ENCODE measurements around the gene FZD10.

The FZD10 gene

DNA sequence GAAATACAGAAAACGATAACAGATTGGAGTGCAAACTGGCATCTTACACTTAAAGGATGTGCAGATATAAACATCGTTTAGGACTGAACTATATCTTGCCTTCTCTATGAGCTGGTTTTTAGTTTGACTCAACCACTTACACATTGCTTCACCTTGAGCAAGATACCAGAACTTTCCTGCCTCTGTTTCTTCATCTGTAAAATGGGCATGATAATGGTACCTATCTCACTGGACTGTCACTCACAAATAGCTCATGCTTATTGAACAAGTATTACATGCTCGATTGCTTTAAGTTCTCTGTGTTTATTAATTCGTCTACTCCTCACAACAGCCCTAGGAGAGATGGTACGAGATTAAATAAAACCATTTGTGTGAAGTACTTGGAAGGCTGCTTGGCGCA, 7.7 kb downstream of the FZD10 start:
- H2AFZ ChIP-seq (ENCODE audit: low read depth), result no peak overlapping the region
- TF ChIP-seq, protein P1, sequence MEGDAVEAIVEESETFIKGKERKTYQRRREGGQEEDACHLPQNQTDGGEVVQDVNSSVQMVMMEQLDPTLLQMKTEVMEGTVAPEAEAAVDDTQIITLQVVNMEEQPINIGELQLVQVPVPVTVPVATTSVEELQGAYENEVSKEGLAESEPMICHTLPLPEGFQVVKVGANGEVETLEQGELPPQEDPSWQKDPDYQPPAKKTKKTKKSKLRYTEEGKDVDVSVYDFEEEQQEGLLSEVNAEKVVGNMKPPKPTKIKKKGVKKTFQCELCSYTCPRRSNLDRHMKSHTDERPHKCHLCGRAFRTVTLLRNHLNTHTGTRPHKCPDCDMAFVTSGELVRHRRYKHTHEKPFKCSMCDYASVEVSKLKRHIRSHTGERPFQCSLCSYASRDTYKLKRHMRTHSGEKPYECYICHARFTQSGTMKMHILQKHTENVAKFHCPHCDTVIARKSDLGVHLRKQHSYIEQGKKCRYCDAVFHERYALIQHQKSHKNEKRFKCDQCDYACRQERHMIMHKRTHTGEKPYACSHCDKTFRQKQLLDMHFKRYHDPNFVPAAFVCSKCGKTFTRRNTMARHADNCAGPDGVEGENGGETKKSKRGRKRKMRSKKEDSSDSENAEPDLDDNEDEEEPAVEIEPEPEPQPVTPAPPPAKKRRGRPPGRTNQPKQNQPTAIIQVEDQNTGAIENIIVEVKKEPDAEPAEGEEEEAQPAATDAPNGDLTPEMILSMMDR (conservative IDR thresholded peaks at IDR 0.05; ENCODE audit: low read depth, low read length), result no peak
- no peaks in the 10 kb centered on the region for H4K20me1 ChIP-seq (ENCODE audit: insufficient read depth)

DNA sequence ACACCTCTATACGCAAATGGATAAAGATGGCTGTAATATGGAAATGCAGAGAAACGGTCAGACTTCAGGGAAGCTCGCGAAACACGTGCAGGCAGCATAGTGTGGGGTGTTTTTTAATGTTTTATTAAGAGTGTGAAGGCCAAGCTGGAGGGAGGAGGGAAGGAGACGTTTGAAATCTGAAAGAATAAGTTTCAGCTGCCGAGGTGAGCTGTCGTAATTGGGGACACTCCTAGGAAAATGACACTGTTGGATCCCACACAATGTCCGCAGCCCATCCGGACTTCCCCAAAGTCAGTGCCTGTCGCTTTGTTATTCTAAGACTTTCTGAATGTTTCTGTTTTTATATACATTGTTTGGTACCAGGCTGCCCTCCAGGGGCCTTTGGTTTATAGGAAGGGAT, 8.3 kb downstream of the FZD10 start:
- H3K27ac ChIP-seq, result no peak overlapping the region
- no peaks in the 10 kb centered on the region for H3K27me3 ChIP-seq (ENCODE audit: insufficient read depth, low read depth)
- no peak overlapping the region for H3K4me3 ChIP-seq (IDR thresholded peaks at IDR 0.05; ENCODE audit: insufficient read depth, low read depth, low read length)
- no peaks in the 10 kb centered on the region for H3K36me3 ChIP-seq (ENCODE audit: insufficient read depth)
- no peaks in the 10 kb centered on the region for H3K4me1 ChIP-seq (ENCODE audit: low read depth, poor library complexity, severe bottlenecking)
- TF ChIP-seq, protein P1 (conservative IDR thresholded peaks at IDR 0.05; ENCODE audit: low read depth, low read length), result no peak
- no peaks in the 10 kb centered on the region for H4K20me1 ChIP-seq (ENCODE audit: insufficient read depth)
- H3K9ac ChIP-seq, result no peak overlapping the region
- no peaks in the 10 kb centered on the region for H3K79me2 ChIP-seq (ENCODE audit: insufficient read depth, low read depth)
- no peak overlapping the region for H2AFZ ChIP-seq (ENCODE audit: low read depth)
- no peak overlapping the region for H3K4me2 ChIP-seq

More for the DNA sequence above, 7.7 kb downstream of the FZD10 start:
- H3K4me3 ChIP-seq (IDR thresholded peaks at IDR 0.05; ENCODE audit: insufficient read depth, low read depth, low read length), result no peak overlapping the region
- no peak overlapping the region for H3K27ac ChIP-seq
- no peaks in the 10 kb centered on the region for H3K79me2 ChIP-seq (ENCODE audit: insufficient read depth, low read depth)
- no peak overlapping the region for H3K9ac ChIP-seq
- no peaks in the 10 kb centered on the region for H3K36me3 ChIP-seq (ENCODE audit: insufficient read depth)
- H3K27me3 ChIP-seq (ENCODE audit: insufficient read depth, low read depth), result no peaks in the 10 kb centered on the region
- no peak overlapping the region for H3K4me2 ChIP-seq
- no peaks in the 10 kb centered on the region for H3K4me1 ChIP-seq (ENCODE audit: low read depth, poor library complexity, severe bottlenecking)

DNA sequence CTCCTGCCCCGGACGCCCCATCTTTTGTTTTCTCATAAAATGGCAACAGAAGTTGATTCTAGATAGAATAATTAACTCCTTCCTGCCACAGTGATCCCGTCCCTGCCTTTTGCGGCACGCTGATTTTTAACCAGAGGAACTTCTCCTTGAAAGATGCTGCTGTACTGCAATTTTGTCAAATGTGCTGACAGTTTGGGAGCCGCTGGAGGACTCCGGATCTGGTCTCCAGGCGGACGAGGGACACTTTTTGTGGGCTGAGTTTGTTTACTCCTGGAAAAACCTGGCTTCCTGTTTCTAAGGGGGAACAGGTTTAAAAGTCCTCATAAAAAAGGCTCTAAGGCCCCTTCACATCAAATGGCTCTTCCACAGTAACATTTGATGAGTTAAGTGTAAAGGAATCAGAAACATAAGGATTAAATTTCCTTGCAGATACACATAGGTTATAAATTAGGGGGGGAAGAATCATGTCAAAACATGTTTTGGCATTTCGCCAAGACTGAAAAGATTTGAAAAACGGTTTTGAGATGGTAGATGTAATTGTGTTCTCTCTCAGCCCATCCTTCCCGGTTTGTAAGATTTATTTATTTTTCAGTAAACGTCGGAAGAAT, 15.5 kb downstream of the FZD10 start:
- Histone ChIP-seq H3K4me2 (no peak overlapping the region), H3K4me1 (ENCODE audit: low read depth, poor library complexity, severe bottlenecking) (no peaks in the 10 kb centered on the region), H3K27me3 (ENCODE audit: insufficient read depth, low read depth) (no peaks in the 10 kb centered on the region), H4K20me1 (ENCODE audit: insufficient read depth) (no peaks in the 10 kb centered on the region), H3K36me3 (ENCODE audit: insufficient read depth) (no peaks in the 10 kb centered on the region), H3K4me3 (IDR thresholded peaks at IDR 0.05; ENCODE audit: insufficient read depth, low read depth, low read length) (no peak overlapping the region), H3K27ac (no peak overlapping the region), H3K79me2 (ENCODE audit: insufficient read depth, low read depth) (no peaks in the 10 kb centered on the region), H3K9ac (no peak overlapping the region), H2AFZ (ENCODE audit: low read depth) (no peak overlapping the region)
- TF ChIP-seq, protein P1 (conservative IDR thresholded peaks at IDR 0.05; ENCODE audit: low read depth, low read length), result no peak

DNA sequence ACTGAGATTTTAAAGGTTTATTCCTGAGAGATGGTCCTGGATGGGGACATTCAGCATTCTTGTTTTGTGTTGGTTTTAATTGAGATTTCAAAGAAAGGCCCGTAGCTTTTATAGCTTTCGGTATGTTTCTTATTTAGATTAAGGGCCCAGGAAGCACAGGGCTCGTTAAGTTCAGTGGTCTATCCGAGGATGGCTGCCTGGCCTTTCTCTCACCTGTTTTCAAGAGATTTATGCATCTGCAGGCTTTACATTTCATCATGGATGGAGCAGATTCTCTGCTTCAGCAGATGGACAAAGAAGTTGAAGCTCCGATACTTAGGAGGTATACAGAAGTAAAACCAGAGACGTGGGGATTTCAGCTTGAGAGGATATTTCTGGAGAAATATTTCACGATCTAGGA, 16.0 kb downstream of the FZD10 start:
- Histone ChIP-seq H3K4me3 (IDR thresholded peaks at IDR 0.05; ENCODE audit: insufficient read depth, low read depth, low read length) (no peak overlapping the region), H3K9ac (no peak overlapping the region), H3K4me1 (ENCODE audit: low read depth, poor library complexity, severe bottlenecking) (no peaks in the 10 kb centered on the region), H3K79me2 (ENCODE audit: insufficient read depth, low read depth) (no peaks in the 10 kb centered on the region), H3K4me2 (no peak overlapping the region), H2AFZ (ENCODE audit: low read depth) (no peak overlapping the region), H3K36me3 (ENCODE audit: insufficient read depth) (no peaks in the 10 kb centered on the region), H3K27ac (no peak overlapping the region), H3K27me3 (ENCODE audit: insufficient read depth, low read depth) (no peaks in the 10 kb centered on the region), H4K20me1 (ENCODE audit: insufficient read depth) (no peaks in the 10 kb centered on the region)
- TF ChIP-seq, protein P1 (conservative IDR thresholded peaks at IDR 0.05; ENCODE audit: low read depth, low read length), result no peak
